PFSK-1 (cell line): ENCODE results near the gene GMNC.

ENCODE experiments used
- FOXP2 ChIP-seq: optimal IDR thresholded peaks from 2 replicates; pipeline ENCODE3; 2011; ENCODE audit warnings: borderline replicate concordance, control low read depth, inconsistent platforms; ENCODE audit not compliant: insufficient read depth; ENCODE audit errors: extremely low read length, extremely low read depth
- POLR2AphosphoS5 ChIP-seq: IDR thresholded peaks from 2 replicates; pipeline ENCODE4 v1.6.1; 2012; ENCODE audit warnings: low read depth, mild to moderate bottlenecking, control low read depth, low read length, moderate library complexity
- SIN3A ChIP-seq: IDR thresholded peaks from 2 replicates; pipeline ENCODE4 v1.6.1; 2012; ENCODE audit warnings: mild to moderate bottlenecking, low read length, moderate library complexity, borderline replicate concordance; ENCODE audit not compliant: insufficient read depth
- TAF1 ChIP-seq: IDR thresholded peaks from 2 replicates; pipeline ENCODE4 v1.6.1; 2012; ENCODE audit warnings: low read length, control low read depth, borderline replicate concordance; ENCODE audit not compliant: insufficient read depth
- TF ChIP-seq, protein P1 (sequence below), 2 experiments: IDR thresholded peaks; 2 replicates each; pipeline versions ENCODE4 v1.6.1 to v1.8.0; 2011 to 2012; ENCODE audit warnings: low read depth in 2 of 2, low read length in 2 of 2, control low read depth in 1 of 2, inconsistent platforms in 1 of 2, mild to moderate bottlenecking in 1 of 2, moderate library complexity in 1 of 2; ENCODE audit not compliant: insufficient read depth in 1 of 2

GMNC gene

DNA sequence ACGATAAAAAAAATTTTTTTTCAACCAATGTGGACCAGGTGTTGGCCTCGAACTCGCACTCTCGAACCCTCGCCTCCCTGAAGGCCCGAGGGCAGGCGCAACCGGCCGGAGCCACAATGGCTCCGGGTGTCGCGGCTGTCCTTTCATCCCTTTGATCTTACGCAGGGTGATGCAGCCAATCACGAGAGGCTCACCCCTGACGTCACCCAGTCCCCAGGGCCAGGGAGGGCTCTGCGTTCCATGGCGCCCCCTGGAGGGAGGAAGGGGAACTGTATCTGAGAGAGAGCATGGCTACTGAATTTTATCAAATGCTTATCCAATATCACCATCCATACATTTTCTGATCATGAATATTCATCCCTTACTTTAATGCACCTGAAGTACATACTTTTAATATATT is 15.4 kb upstream of the GMNC start:
- TF ChIP-seq, protein P1, sequence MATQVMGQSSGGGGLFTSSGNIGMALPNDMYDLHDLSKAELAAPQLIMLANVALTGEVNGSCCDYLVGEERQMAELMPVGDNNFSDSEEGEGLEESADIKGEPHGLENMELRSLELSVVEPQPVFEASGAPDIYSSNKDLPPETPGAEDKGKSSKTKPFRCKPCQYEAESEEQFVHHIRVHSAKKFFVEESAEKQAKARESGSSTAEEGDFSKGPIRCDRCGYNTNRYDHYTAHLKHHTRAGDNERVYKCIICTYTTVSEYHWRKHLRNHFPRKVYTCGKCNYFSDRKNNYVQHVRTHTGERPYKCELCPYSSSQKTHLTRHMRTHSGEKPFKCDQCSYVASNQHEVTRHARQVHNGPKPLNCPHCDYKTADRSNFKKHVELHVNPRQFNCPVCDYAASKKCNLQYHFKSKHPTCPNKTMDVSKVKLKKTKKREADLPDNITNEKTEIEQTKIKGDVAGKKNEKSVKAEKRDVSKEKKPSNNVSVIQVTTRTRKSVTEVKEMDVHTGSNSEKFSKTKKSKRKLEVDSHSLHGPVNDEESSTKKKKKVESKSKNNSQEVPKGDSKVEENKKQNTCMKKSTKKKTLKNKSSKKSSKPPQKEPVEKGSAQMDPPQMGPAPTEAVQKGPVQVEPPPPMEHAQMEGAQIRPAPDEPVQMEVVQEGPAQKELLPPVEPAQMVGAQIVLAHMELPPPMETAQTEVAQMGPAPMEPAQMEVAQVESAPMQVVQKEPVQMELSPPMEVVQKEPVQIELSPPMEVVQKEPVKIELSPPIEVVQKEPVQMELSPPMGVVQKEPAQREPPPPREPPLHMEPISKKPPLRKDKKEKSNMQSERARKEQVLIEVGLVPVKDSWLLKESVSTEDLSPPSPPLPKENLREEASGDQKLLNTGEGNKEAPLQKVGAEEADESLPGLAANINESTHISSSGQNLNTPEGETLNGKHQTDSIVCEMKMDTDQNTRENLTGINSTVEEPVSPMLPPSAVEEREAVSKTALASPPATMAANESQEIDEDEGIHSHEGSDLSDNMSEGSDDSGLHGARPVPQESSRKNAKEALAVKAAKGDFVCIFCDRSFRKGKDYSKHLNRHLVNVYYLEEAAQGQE (IDR thresholded peaks at IDR 0.05; ENCODE audit: insufficient read depth in 1 of 2, low read depth in 2 of 2, low read length in 2 of 2), result no peak
- no peak for TF ChIP-seq FOXP2
- no peak for TF ChIP-seq POLR2AphosphoS5
- TF ChIP-seq TAF1, result no peak
- no peak for TF ChIP-seq SIN3A

DNA sequence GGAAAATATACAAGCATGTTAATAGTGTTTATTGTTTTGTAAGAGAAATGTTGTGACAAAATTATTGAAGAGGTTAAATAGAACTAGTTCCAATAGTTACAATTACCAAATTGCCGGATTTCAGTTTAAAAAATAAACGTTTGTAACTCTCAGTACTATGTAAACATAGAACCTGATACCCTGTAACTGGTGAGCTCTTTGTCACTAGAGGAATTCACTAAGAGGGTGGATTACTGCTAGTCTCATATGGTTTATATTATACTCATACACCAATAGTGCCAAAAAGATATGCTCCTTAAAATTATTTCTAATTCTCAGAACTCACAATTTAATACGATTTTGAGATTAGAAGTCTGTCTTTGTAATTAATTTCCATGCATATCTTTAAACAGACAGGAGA is 7.6 kb upstream of the GMNC start:
- no peak for TF ChIP-seq FOXP2
- no peak for TF ChIP-seq TAF1
- no peak for TF ChIP-seq SIN3A
- TF ChIP-seq, protein P1 (IDR thresholded peaks at IDR 0.05; ENCODE audit: insufficient read depth in 1 of 2, low read depth in 2 of 2, low read length in 2 of 2), result no peak
- TF ChIP-seq POLR2AphosphoS5, result no peak

GRCh38 chr3:190867071-190867470 is 4.6 kb upstream of the GMNC start:
- no peak for TF ChIP-seq TAF1
- TF ChIP-seq POLR2AphosphoS5, result no peak
- TF ChIP-seq, protein P1 (IDR thresholded peaks at IDR 0.05; ENCODE audit: insufficient read depth in 1 of 2, low read depth in 2 of 2, low read length in 2 of 2), result no peak
- no peak for TF ChIP-seq SIN3A
- TF ChIP-seq FOXP2, result no peak

GRCh38 chr3:190865828-190866227 is 3.3 kb upstream of the GMNC start:
- TF ChIP-seq SIN3A, result no peak
- TF ChIP-seq FOXP2, result no peak
- TF ChIP-seq, protein P1 (IDR thresholded peaks at IDR 0.05; ENCODE audit: insufficient read depth in 1 of 2, low read depth in 2 of 2, low read length in 2 of 2), result no peak
- no peak for TF ChIP-seq POLR2AphosphoS5
- TF ChIP-seq TAF1, result no peak

- TF ChIP-seq, protein P1 (IDR thresholded peaks at IDR 0.05; ENCODE audit: insufficient read depth in 1 of 2, low read depth in 2 of 2, low read length in 2 of 2), result no peak
- no peak for TF ChIP-seq TAF1
- TF ChIP-seq FOXP2, result no peak
- TF ChIP-seq POLR2AphosphoS5, result no peak
- no peak for TF ChIP-seq SIN3A
These were observed 2.9 kb upstream of the GMNC start for GRCh38 chr3:190865419-190865818.
